NCI-H82 treated with DMSO at 0.1 percent for 48 hours (cell line): ENCODE data around the gene BRCA2.
"Not testable (repeated sequence)": the region's sequence is repeated elsewhere in the genome, so short reads cannot be mapped to it uniquely, and the experiment has no call there.

Experiments
- DNase-seq: peaks from one replicate; lab custom pipeline; 2025; ENCODE audit not compliant: unreplicated experiment; lab: John Stamatoyannopoulos, UW

The BRCA2 gene

GRCh38 chr13:32311188-32311897 lies 4.0 kb upstream of the BRCA2 start:
- no peak for DNase-seq

DNA sequence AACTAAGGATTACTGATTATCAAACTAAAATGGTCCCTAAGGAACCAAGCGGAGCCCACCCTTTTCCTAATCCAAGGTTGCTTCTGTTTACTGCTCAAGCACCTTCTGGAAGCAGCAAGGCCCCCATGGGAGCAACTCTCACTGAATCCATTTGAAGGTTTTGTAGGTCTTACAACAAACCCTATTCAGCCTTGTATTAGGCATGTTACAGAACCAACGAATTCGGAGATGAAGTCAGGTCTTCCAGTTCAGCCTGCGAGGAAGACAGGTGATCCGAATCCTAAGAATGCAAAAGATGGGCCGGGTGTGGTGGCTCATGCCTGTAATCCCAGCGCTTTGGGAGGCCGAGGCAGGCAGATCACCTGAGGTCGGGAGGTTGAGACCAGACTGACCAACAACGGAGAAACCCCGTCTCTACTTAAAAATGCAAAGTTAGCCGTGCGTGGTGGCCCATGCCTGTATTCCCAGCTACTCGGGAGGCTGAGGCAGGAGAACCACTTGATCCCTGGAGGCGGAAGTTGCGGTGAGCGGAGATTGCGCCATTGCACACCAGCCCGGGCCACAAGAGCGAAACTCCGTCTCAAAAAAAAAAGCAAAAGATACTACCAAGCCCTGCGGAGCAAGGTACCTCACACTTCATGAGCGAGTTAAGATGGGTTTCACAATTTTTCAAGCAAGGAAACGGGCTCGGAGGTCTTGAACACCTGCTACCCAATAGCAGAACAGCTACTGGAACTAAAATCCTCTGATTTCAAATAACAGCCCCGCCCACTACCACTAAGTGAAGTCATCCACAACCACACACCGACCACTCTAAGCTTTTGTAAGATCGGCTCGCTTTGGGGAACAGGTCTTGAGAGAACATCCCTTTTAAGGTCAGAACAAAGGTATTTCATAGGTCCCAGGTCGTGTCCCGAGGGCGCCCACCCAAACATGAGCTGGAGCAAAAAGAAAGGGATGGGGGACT lies 754 bp upstream of the BRCA2 start:
- no peak for DNase-seq

DNA sequence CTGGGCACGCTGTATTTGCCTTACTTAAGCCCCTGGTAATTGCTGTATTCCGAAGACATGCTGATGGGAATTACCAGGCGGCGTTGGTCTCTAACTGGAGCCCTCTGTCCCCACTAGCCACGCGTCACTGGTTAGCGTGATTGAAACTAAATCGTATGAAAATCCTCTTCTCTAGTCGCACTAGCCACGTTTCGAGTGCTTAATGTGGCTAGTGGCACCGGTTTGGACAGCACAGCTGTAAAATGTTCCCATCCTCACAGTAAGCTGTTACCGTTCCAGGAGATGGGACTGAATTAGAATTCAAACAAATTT lies 676 bp downstream of the BRCA2 start:
- DNase-seq: peak; percentile 59

DNA sequence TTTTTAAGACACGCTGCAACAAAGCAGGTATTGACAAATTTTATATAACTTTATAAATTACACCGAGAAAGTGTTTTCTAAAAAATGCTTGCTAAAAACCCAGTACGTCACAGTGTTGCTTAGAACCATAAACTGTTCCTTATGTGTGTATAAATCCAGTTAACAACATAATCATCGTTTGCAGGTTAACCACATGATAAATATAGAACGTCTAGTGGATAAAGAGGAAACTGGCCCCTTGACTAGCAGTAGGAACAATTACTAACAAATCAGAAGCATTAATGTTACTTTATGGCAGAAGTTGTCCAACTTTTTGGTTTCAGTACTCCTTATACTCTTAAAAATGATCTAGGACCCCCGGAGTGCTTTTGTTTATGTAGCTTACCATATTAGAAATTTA lies 1.2 kb downstream of the BRCA2 start:
- no peak for DNase-seq

DNA sequence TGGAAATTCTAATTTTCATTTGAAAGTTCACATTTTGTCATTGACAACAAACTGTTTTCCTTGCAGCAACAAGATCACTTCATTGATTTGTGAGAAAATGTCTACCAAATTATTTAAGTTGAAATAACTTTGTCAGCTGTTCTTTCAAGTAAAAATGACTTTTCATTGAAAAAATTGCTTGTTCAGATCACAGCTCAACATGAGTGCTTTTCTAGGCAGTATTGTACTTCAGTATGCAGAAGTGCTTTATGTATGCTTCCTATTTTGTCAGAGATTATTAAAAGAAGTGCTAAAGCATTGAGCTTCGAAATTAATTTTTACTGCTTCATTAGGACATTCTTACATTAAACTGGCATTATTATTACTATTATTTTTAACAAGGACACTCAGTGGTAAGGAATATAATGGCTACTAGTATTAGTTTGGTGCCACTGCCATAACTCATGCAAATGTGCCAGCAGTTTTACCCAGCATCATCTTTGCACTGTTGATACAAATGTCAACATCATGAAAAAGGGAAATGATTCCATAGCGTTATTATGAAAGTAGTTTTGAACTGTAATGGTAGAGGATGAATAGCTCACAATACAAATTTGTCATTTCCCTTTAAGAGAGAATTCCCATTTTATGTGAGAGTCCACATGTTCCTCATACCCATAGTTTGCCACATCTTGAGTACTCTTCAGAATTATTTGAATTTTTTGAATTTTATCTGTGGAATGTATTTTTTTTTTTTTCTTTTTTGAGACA lies 2.6 kb downstream of the BRCA2 start:
- no peak for DNase-seq

DNA sequence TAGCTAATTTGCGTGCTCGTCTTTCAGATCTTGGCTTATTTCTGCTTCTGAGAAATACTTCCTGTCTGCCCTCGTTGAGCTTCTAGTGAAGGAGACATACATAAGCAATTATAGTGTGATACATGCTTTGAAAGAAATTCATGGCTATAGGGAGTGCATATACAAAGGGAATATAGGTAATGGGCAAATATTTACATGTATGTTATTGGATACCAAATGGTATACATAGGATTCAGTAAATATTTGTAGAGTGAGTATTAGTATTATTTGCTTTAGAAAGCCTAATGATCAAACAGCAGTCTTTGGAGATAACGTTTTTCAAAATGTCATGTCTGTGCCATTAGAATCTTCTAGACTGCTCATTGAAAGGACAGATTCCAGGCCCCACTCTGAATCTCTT lies 5.2 kb downstream of the BRCA2 start:
- DNase-seq: no peak

DNA sequence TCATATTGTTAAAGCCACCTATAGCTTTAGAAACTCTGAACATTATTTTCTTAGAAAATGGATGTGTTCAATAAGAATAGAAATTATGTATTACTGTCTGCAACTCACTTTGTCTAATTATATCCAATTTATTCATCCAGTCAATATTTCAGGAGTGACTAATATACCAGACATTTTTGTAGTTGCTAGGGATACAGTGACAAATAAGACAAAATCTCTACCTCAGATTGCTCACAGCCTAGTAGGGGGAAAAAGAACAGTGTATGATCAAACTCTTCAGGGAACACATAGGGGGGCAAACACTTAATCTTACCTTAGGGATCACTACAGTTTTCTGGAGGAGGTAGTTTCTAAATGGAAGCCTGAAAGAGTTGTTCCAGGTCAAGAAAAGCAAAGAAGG lies 8.6 kb downstream of the BRCA2 start:
- no peak for DNase-seq

GRCh38 chr13:32330441-32330840 lies 15.1 kb downstream of the BRCA2 start:
- no peak for DNase-seq

GRCh38 chr13:32334671-32335070 lies 19.4 kb downstream of the BRCA2 start:
- DNase-seq: no peak

DNA sequence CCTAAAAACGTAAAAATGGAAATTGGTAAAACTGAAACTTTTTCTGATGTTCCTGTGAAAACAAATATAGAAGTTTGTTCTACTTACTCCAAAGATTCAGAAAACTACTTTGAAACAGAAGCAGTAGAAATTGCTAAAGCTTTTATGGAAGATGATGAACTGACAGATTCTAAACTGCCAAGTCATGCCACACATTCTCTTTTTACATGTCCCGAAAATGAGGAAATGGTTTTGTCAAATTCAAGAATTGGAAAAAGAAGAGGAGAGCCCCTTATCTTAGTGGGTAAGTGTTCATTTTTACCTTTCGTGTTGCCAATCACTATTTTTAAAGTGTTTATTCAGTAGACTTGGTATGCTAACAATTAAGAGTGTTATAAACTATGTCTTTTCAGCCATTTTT lies 25.6 kb downstream of the BRCA2 start:
- DNase-seq: no peak

GRCh38 chr13:32347651-32348050 lies 32.3 kb downstream of the BRCA2 start:
- DNase-seq: no peak

DNA sequence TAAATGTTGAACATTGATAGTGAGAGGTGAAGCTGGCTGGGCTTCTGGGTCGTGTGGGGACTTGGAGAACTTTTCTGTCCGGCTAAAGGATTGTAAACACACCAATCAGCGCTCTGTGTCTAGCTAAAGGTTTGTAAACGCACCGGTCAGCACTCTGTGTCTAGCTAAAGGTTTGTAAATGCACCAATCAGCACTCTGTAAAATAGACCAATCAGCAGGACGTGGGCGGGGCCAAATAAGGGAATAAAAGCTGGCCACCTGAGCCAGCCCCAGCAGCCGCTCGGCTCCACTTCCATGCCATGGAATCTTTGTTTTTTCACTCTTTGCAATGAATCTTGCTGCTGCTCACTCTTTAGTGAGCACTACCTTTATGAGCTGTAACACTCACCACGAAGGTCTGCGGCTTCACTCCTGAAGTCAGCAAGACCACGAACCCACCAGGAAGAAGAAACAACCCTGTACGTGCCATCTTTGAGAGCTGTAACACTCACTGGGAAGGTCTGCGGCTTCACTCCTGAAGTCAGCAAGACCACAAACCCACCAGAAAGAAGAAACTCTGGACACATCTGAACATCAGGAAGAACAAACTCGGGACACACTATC lies 35.6 kb downstream of the BRCA2 start:
- not testable (repeated sequence) for DNase-seq

DNA sequence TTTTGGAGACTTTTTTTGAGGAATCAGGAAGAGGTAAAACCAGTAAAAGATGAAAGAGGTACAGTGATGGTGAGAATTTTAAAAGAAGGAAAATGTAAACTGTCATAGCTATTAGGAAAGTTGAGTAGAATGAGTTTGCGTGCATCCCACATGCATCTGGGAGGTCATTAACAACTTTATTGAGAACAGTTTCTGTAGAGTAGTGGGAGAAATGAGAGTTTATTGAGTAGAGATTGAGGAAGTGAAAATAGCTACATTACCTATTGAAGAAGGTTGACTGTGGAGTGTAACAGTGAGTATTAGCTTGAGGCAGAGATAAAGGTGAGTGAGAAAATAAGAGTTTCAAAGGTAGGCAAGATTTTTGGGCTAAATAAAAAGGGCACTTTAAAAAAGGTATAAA lies 38.7 kb downstream of the BRCA2 start:
- no peak for DNase-seq

GRCh38 chr13:32355935-32356334 lies 40.6 kb downstream of the BRCA2 start:
- not testable (repeated sequence) for DNase-seq

DNA sequence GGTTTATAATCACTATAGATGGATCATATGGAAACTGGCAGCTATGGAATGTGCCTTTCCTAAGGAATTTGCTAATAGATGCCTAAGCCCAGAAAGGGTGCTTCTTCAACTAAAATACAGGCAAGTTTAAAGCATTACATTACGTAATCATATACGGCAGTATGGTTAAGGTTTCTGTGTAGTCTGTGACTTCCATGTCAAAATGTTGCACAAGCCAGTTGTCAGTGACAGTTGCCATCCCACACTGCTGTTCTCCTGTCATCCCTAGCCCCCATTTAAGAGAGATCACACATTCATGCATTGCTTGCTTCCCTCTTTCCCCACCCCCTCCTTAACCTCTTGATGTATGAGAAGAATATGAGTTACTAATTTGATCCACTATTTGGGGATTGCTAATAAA lies 47.3 kb downstream of the BRCA2 start:
- DNase-seq: no peak

- DNase-seq: no peak
These were observed 55.5 kb downstream of the BRCA2 start for GRCh38 chr13:32370805-32371204.

GRCh38 chr13:32376642-32377415 lies 61.5 kb downstream of the BRCA2 start:
- DNase-seq: no peak

GRCh38 chr13:32378012-32378411 lies 62.7 kb downstream of the BRCA2 start:
- DNase-seq: no peak

DNA sequence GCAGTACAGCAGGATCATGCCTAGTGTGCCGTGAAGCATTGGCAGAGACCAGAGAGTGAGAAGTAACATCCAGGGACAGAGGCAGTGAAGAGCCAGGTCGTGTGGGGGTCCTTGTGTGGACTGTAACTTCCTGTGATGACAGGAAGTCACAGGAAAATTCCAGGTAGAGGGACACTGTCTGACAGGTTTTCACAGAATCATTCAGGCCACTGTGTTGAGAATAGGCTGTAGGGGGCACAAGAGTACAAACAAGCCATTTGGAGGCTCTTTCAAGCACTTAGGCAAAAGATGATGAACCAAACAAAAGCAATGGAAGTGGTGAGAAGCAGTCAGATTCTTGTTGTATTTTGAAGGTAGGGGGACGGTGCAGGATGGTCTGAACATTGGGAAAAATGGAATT lies 66.2 kb downstream of the BRCA2 start:
- DNase-seq: no peak

GRCh38 chr13:32383836-32384618 lies 68.7 kb downstream of the BRCA2 start:
- DNase-seq: no peak
